IMR-90 (cell line): ENCODE results near the gene SDCCAG8. TPM values are rescaled to one million over a fixed set of nuclear protein-coding genes. Genes with fewer than 3 reads are reported as not detected.

Source experiments
- ATAC-seq: fragments of 200-7000 bp; cut with Tn5 transposase; 2 replicates; pipeline ENCODE4 v1.9.1; 2020; ENCODE audit warnings: low read depth, mild to moderate bottlenecking, moderate library complexity
- BruUV-seq: library from RNA; stranded (reverse); fragments of 400-500 nt; replicated peaks from 2 replicates; lab custom pipeline; 2021; lab: Mats Ljungman, UMichigan
- CTCF ChIA-PET: fragments of 300-600 bp; formaldehyde crosslinking; extraction: SDS; loops from one replicate; lab custom pipeline; 2021; ENCODE audit warnings: antibody characterized with exemption; lab: Yijun Ruan, JAX
- POLR2A ChIA-PET: fragments of 300-600 bp; sonication (Branson Sonifier 250); formaldehyde crosslinking; loops from one replicate; lab custom pipeline; 2022; ENCODE audit warnings: antibody characterized with exemption; ENCODE audit not compliant: unreplicated experiment; lab: Charles Lee
- DNase-seq: peaks from one replicate; pipeline ENCODE4 v3.0.0; 2013
- H2AFZ ChIP-seq: replicated peaks from 2 replicates; pipeline ENCODE3; 2013; ENCODE audit warnings: low read length, mild to moderate bottlenecking; ENCODE audit not compliant: poor library complexity
- H2AK5ac ChIP-seq: 2 replicates; pipeline ENCODE4 v1.6.1; 2013; ENCODE audit warnings: low read depth, low read length, inconsistent platforms
- H2AK9ac ChIP-seq: replicated peaks from 2 replicates; pipeline ENCODE3; 2013; ENCODE audit warnings: mild to moderate bottlenecking, low read depth, low read length, moderate library complexity; ENCODE audit not compliant: poor library complexity
- H2BK120ac ChIP-seq: 2 replicates; pipeline ENCODE4 v1.6.1; 2013; ENCODE audit warnings: low read depth, low read length, inconsistent platforms
- H2BK15ac ChIP-seq: 3 replicates; pipeline ENCODE4 v1.6.1; 2013; ENCODE audit warnings: low read depth, low read length, inconsistent platforms
- H2BK20ac ChIP-seq: 2 replicates; pipeline ENCODE4 v1.6.1; 2013; ENCODE audit warnings: low read depth, mild to moderate bottlenecking, inconsistent platforms, low read length, moderate library complexity
- H2BK5ac ChIP-seq: 2 replicates; pipeline ENCODE4 v1.6.1; 2013; ENCODE audit warnings: mild to moderate bottlenecking, low read depth, low read length, inconsistent platforms; ENCODE audit not compliant: poor library complexity, severe bottlenecking
- H3K14ac ChIP-seq: replicated peaks from 2 replicates; pipeline ENCODE4 v1.6.1; 2013; ENCODE audit warnings: low read depth, low read length, inconsistent platforms
- H3K18ac ChIP-seq: 2 replicates; pipeline ENCODE4 v1.6.1; 2013; ENCODE audit warnings: low read depth, low read length, control low read depth
- H3K23ac ChIP-seq: 2 replicates; pipeline ENCODE4 v1.6.1; 2013; ENCODE audit warnings: low read depth, low read length, inconsistent platforms
- H3K27ac ChIP-seq: 2 replicates; pipeline ENCODE4 v1.5.1; 2013; ENCODE audit warnings: mild to moderate bottlenecking, control low read depth, low read length; ENCODE audit not compliant: insufficient read depth
- H3K27me3 ChIP-seq: 2 replicates; pipeline ENCODE4 v1.6.1; 2013; ENCODE audit warnings: low read length; ENCODE audit not compliant: control insufficient read depth, insufficient read depth
- H3K36me3 ChIP-seq: 2 replicates; pipeline ENCODE4 v1.6.1; 2013; ENCODE audit warnings: low read length, mixed read lengths; ENCODE audit not compliant: control insufficient read depth, insufficient read depth
- H3K4ac ChIP-seq: 2 replicates; pipeline ENCODE4 v1.6.1; 2013; ENCODE audit warnings: low read depth, low read length, inconsistent platforms
- H3K4me1 ChIP-seq: 2 replicates; pipeline ENCODE4 v1.6.1; 2013; ENCODE audit warnings: low read length, mixed read lengths; ENCODE audit not compliant: control insufficient read depth, insufficient read depth
- H3K4me2 ChIP-seq: 2 replicates; pipeline ENCODE4 v1.6.1; 2013; ENCODE audit warnings: low read depth, mild to moderate bottlenecking, control low read depth, low read length, moderate library complexity
- H3K4me3 ChIP-seq: 2 replicates; pipeline ENCODE4 v1.5.1; 2013; ENCODE audit warnings: low read depth, mild to moderate bottlenecking, control low read depth, low read length, moderate library complexity; ENCODE audit not compliant: insufficient read depth
- H3K56ac ChIP-seq: 2 replicates; pipeline ENCODE4 v1.6.1; 2013; ENCODE audit warnings: low read length, inconsistent platforms; ENCODE audit not compliant: insufficient read depth; ENCODE audit errors: extremely low read depth
- H3K79me1 ChIP-seq, 2 experiments: 2 replicates each; pipeline ENCODE4 v1.6.1; 2013; ENCODE audit warnings: low read length in 2 of 2, inconsistent platforms in 1 of 2, low read depth in 1 of 2
- H3K9ac ChIP-seq: 2 replicates; pipeline ENCODE4 v1.6.1; 2013; ENCODE audit warnings: low read depth, low read length, control low read depth
- H3K9me1 ChIP-seq: 2 replicates; pipeline ENCODE4 v1.6.1; 2013; ENCODE audit warnings: low read length, inconsistent platforms; ENCODE audit not compliant: insufficient read depth
- H3K9me3 ChIP-seq: 2 replicates; pipeline ENCODE4 v1.6.1; 2013; ENCODE audit warnings: low read length; ENCODE audit not compliant: control insufficient read depth, insufficient read depth
- H4K20me1 ChIP-seq: 2 replicates; pipeline ENCODE4 v1.6.1; 2013; ENCODE audit warnings: low read length, inconsistent platforms; ENCODE audit not compliant: insufficient read depth
- H4K5ac ChIP-seq: 2 replicates; pipeline ENCODE4 v1.6.1; 2013; ENCODE audit warnings: mild to moderate bottlenecking, low read depth, low read length, control low read depth
- H4K8ac ChIP-seq, 2 experiments: 2 replicates each; pipeline ENCODE4 v1.6.1; 2013; ENCODE audit warnings: low read depth in 2 of 2, low read length in 2 of 2, control low read depth in 1 of 2, inconsistent platforms in 1 of 2
- H4K91ac ChIP-seq: 2 replicates; pipeline ENCODE4 v1.6.1; 2013; ENCODE audit warnings: low read depth, low read length, inconsistent platforms; ENCODE audit not compliant: insufficient read depth
- CEBPB ChIP-seq: IDR thresholded peaks from 2 replicates; pipeline ENCODE4 v1.6.1; 2012; ENCODE audit warnings: low read depth, low read length, improper control_type of control experiment
- MAFK ChIP-seq: IDR thresholded peaks from 2 replicates; pipeline ENCODE4 v1.6.1; 2012; ENCODE audit warnings: low read depth, low read length, improper control_type of control experiment
- NFE2L2 ChIP-seq: fragments of 150-350 bp; IDR thresholded peaks from 2 replicates; pipeline ENCODE4 v1.6.1; 2016; ENCODE audit warnings: low read depth, mild to moderate bottlenecking, low read length
- POLR2A ChIP-seq: IDR thresholded peaks from 2 replicates; pipeline ENCODE4 v1.6.1; 2012; ENCODE audit warnings: mild to moderate bottlenecking, low read depth, low read length
- RCOR1 ChIP-seq: IDR thresholded peaks from 2 replicates; pipeline ENCODE4 v1.6.1; 2012; ENCODE audit warnings: mild to moderate bottlenecking, low read length, improper control_type of control experiment; ENCODE audit not compliant: insufficient replicate concordance
- SMC3 ChIP-seq: fragments of 150-350 bp; IDR thresholded peaks from 2 replicates; pipeline ENCODE4 v1.6.1; 2016; ENCODE audit warnings: low read depth, mild to moderate bottlenecking, antibody characterized with exemption, low read length, moderate library complexity
- WGBS, 2 experiments: methylation state at CpG; one replicate each; pipeline versions ENCODE4 v1.1.5 to v1.1.7; 2013; ENCODE audit warnings: missing lambda C conversion rate in 2 of 2; ENCODE audit not compliant: insufficient read length in 1 of 2; ENCODE audit errors: extremely low coverage in 2 of 2; 5-methylcytosine and 5-hydroxymethylcytosine counted together
- dilution Hi-C: fragments of 300-500 bp; cut with HindIII; formaldehyde crosslinking; loops from one replicate; pipeline ENCODE4 v1.14.3; 2018; ENCODE audit warnings: low sequenced_read_pairs; ENCODE audit not compliant: unreplicated experiment
- in situ Hi-C: fragments of 300-500 bp; cut with MboI; formaldehyde crosslinking; loops from 3 replicates; pipeline ENCODE4 v1.14.3; 2019; ENCODE audit warnings: low sequenced_read_pairs, inconsistent platforms, mixed read lengths
- intact Hi-C: fragments of 100-400 bp; cut with micrococcal nuclease; formaldehyde crosslinking; loops from 2 replicates; pipeline ENCODE4 v1.10.0; 2022
- polyA plus RNA-seq, 3 experiments: library from polyadenylated mRNA; depleted of rRNA; stranded (reverse); fragments of >200 nt; gene quantifications; 2 replicates each; pipeline ENCODE4 v1.2.3, GENCODE V29; 2012; ENCODE audit warnings: low replicate concordance in 1 of 3
- total RNA-seq: library from RNA; depleted of rRNA; stranded (reverse); fragments of >200 nt; gene quantifications from 2 replicates; pipeline ENCODE4 v1.2.3, GENCODE V29; 2012
- TF ChIP-seq, protein P1 (sequence below): fragments of 150-350 bp; IDR thresholded peaks from 2 replicates; pipeline ENCODE4 v1.6.1; 2017; ENCODE audit warnings: mild to moderate bottlenecking, antibody characterized with exemption, low read length, low read depth

The SDCCAG8 gene
- total and polyA plus RNA-seq, 2 of the 4 experiments (the other 2 are of a cell fraction), result 25.2 to 46.8 TPM

- no peak overlapping the region for H3K4ac ChIP-seq
- no peaks in the 10 kb centered on the region for H4K20me1 ChIP-seq
- no peak overlapping the region for H4K8ac ChIP-seq
- DNase-seq, result no peak
- H2BK20ac ChIP-seq, result no peak overlapping the region
- no peak overlapping the region for H3K56ac ChIP-seq
- H2BK15ac ChIP-seq, result no peak overlapping the region
- TF ChIP-seq CEBPB (no peak), RCOR1 (no peak), POLR2A (no peak), MAFK (no peak), SMC3 (no peak), NFE2L2 (no peak)
- TF ChIP-seq, protein P1, sequence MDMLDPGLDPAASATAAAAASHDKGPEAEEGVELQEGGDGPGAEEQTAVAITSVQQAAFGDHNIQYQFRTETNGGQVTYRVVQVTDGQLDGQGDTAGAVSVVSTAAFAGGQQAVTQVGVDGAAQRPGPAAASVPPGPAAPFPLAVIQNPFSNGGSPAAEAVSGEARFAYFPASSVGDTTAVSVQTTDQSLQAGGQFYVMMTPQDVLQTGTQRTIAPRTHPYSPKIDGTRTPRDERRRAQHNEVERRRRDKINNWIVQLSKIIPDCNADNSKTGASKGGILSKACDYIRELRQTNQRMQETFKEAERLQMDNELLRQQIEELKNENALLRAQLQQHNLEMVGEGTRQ, result no peak
- BruUV-seq, result no TSS peak
- no peak overlapping the region for H2AK5ac ChIP-seq
- H2AFZ ChIP-seq, result no peak overlapping the region
- H3K4me1 ChIP-seq, result 0 out of 2 replicates have a peak, but pooled peaks cover 1% of the 10 kb centered on the region
- H3K9me3 ChIP-seq, result no peaks in the 10 kb centered on the region
- intact Hi-C loops, result no loop called here
- H3K9ac ChIP-seq, result no peak overlapping the region
- H4K91ac ChIP-seq, result no peak overlapping the region
- H3K4me3 ChIP-seq, result no peak overlapping the region
- H3K4me2 ChIP-seq, result no peak overlapping the region
- ChIA-PET POLR2A (no interaction called here), CTCF (interaction anchor here (0.6 kb wide), 1 partner anchor 82 kb away, joined by 3 read pairs; no protein-coding TSS in a partner anchor)
- 100% methylated on average over 4 of the region's 9 CpGs; no CpG with 5 or more reads in 1 of the 2 experiments for WGBS, 2 experiments
- no peak overlapping the region for H2BK5ac ChIP-seq
- H2BK120ac ChIP-seq, result no peak overlapping the region
- no peaks in the 10 kb centered on the region for H3K79me1 ChIP-seq
- no peak overlapping the region for H3K14ac ChIP-seq
- H3K23ac ChIP-seq, result no peak overlapping the region
- H3K27ac ChIP-seq, result no peak overlapping the region
- dilution Hi-C loops, result no loop called here
- H3K36me3 ChIP-seq, result peaks cover 8% of the 10 kb centered on the region
- H2AK9ac ChIP-seq, result no peak overlapping the region
- H3K18ac ChIP-seq, result no peak overlapping the region
- no peak overlapping the region for H4K5ac ChIP-seq
- H3K27me3 ChIP-seq, result no peaks in the 10 kb centered on the region
- in situ Hi-C loops, result no loop called here
- no peak for ATAC-seq
- peaks cover 5% of the 10 kb centered on the region; the same call in 1 of the 2 replicates for H3K9me1 ChIP-seq
These were observed 172.9 kb downstream of the SDCCAG8 start for GRCh38 chr1:243428617-243429342.
